Epidermal melanocyte (primary cell): ENCODE data around the gene ABCC4.

Source experiments
- DNase-seq: peaks from one replicate; pipeline ENCODE4 v3.0.0; 2011; ENCODE audit warnings: low spot score; ENCODE audit not compliant: insufficient read length

The ABCC4 gene

DNA sequence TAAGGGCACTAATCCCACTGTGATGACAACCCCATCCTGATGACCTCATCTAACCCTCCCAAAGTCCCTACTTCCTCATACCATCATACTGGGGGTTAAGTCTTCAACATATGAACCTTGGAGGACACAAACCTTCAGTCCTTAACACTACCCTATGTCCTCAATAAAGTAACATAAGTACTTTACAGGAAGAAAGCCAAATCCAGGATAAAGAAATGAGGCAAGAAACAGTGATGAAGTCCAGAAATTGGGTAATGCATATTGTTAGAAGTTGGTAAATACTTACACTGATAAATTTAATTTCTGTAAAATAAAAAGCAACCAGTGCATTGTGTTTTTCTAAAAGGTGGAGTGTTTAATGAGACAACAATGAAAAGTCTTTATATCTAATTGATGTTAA is 304.1 kb downstream of the ABCC4 start:
- DNase-seq: no peak

GRCh38 chr13:94996445-94996844 is 304.8 kb downstream of the ABCC4 start:
- DNase-seq: no peak

DNA sequence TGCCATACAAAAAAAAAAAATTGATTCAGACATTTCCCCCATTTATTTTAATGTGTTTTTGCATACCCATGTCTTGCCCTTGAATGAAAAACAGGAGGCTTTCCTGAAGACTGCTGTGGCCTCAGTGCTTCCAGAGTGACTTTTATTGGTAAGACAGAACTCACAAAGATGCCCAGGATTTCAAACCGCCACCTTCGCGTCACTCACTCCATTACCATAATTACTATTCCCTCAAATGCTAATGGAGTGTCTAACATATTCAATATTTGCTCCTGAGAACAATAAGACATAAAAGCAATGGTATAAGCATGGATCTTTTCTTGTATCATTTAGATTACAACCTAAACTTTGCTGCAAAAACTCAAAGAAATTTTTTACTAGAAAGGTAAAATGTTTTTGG is 306.7 kb downstream of the ABCC4 start:
- DNase-seq: no peak

GRCh38 chr13:94993616-94994015 is 307.6 kb downstream of the ABCC4 start:
- no peak for DNase-seq

DNA sequence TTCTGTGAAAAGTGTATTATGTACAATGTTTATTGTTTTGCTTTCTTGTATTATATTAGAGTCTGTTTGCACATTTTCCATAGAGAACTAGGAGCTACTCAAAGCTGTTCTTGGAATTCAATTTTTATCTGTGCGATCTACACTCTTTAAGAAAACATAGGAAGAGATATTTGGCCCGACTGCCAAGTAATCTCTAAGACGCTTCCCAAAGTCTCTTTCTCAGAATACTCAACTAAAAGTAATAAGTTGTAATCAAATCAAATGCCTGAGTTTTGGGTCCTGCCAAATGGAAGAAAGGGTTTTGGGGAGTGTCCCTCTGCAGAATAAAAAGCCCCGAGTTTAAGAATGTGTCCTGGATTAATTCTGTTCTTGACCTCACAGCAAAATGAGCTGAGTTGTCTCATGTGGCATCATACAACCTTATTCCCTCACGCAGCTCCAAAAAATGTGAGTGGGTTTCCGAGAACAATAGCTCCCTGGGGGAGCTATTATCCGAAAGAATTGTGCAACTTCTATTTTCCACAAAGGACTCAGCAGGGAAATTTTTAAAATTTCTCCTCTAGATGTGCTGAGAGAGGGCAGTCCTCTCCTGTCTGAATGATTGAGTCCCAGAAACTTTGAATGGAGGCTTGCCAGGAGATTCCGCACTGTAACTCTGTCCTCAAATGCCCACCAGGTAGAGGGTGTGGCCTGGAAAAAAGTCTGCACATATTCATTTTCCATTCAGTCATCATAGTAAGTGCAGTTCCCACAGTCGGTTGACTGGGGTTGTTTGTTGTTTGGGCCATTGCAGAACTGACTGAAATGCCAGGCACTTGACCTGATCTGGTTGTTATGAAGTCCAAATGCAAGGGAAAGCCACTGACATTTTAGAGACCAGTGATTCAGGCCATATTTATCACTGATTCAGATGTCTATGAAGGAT is 309.0 kb downstream of the ABCC4 start:
- DNase-seq: no peak

GRCh38 chr13:94988654-94989053 is 312.6 kb downstream of the ABCC4 start:
- DNase-seq: no peak

GRCh38 chr13:94987869-94988268 is 313.4 kb downstream of the ABCC4 start:
- no peak for DNase-seq

GRCh38 chr13:94987081-94987480 is 314.2 kb downstream of the ABCC4 start:
- DNase-seq: no peak

- no peak for DNase-seq
Measured at GRCh38 chr13:94984958-94985357, 316.3 kb downstream of the ABCC4 start.

DNA sequence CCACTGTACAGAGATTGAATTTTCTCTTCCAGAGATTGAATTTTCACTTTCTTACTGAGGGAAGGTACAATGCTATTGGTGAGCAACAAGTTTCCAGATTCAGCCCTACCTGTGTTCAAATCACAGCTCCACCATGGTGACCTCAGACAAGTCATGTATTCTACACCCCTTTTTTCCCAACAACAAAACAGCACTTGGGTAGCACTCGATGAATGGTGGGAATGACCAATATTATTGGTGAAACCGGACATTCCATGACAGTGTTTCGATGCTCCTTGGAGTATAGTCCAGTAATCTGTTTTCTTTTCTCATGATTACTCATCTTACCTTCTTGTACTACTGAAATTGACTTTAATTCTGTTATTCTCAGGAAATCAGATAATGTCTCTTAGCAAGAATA is 322.7 kb downstream of the ABCC4 start:
- no peak for DNase-seq

GRCh38 chr13:94974015-94974951 is 327.0 kb downstream of the ABCC4 start:
- DNase-seq: no peak

DNA sequence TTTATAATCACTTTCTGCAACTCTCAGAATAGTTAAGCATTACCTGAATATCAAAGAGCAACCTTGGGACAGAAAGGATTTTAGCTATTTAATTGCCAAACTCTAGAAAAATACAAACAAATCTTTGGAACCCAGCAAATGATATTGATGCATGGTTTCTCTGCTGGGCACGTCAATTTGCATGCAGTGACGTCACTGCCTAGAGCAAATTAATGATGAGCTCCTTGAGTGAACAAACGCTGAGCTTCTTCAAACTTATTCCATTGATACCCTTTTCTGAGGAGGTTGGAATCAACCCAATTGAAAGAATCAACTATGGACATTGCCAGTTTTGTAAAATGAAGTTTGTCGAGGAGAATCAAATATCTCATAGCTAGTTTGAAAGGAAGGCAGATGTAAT is 329.0 kb downstream of the ABCC4 start:
- no peak for DNase-seq
